Transverse colon (tissue), 4 donors: ENCODE measurements around the gene LORICRIN.

Experiments
- EP300 ChIP-seq: sonication (generic); formaldehyde crosslinking; IDR thresholded peaks from one replicate; pipeline ENCODE4 v1.6.1; 2017; ENCODE audit warnings: antibody characterized with exemption, low read depth
- POLR2AphosphoS5 ChIP-seq, 3 donors: sonication (generic); formaldehyde crosslinking; IDR thresholded peaks; one replicate each; pipeline ENCODE4 v1.6.1; 2016; ENCODE audit warnings: antibody characterized with exemption in 3 of 3
- TF ChIP-seq, protein P1 (sequence below), 5 experiments: fragments of 200-600 bp in 3 of 5; fragments of 450-650 bp in 2 of 5; sonication (generic) in 3 of 5; IDR thresholded peaks; 1 replicate in 2 of 5; 2 replicates in 3 of 5; pipeline ENCODE4 v1.5.1; 2016 to 2017; ENCODE audit warnings: antibody characterized with exemption in 5 of 5, inconsistent platforms in 3 of 5, mild to moderate bottlenecking in 2 of 5, moderate library complexity in 1 of 5

GRCh38 chr1:153307221-153307600, 47.7 kb downstream of the LORICRIN start:
- TF ChIP-seq, protein P1, sequence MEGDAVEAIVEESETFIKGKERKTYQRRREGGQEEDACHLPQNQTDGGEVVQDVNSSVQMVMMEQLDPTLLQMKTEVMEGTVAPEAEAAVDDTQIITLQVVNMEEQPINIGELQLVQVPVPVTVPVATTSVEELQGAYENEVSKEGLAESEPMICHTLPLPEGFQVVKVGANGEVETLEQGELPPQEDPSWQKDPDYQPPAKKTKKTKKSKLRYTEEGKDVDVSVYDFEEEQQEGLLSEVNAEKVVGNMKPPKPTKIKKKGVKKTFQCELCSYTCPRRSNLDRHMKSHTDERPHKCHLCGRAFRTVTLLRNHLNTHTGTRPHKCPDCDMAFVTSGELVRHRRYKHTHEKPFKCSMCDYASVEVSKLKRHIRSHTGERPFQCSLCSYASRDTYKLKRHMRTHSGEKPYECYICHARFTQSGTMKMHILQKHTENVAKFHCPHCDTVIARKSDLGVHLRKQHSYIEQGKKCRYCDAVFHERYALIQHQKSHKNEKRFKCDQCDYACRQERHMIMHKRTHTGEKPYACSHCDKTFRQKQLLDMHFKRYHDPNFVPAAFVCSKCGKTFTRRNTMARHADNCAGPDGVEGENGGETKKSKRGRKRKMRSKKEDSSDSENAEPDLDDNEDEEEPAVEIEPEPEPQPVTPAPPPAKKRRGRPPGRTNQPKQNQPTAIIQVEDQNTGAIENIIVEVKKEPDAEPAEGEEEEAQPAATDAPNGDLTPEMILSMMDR (IDR thresholded peaks at IDR 0.05): no peak
- TF ChIP-seq EP300 (no peak), POLR2AphosphoS5 (IDR thresholded peaks at IDR 0.05) (no peak)
